ES-I3 (cell line): Measurements from ENCODE around the gene RER1.

ENCODE experiments used
- H3K36me3 ChIP-seq: 2 replicates; pipeline ENCODE4 v1.6.1; 2013; ENCODE audit warnings: mild to moderate bottlenecking, low read length, control low read depth, moderate library complexity; ENCODE audit not compliant: insufficient read depth
- H3K4me1 ChIP-seq: 2 replicates; pipeline ENCODE4 v1.6.1; 2013; ENCODE audit warnings: mild to moderate bottlenecking, control low read depth, low read length; ENCODE audit not compliant: insufficient read depth
- H3K9ac ChIP-seq: 2 replicates; pipeline ENCODE4 v1.6.1; 2013; ENCODE audit warnings: low read depth, mild to moderate bottlenecking, low read length, moderate library complexity
- H3K9me3 ChIP-seq: 2 replicates; pipeline ENCODE4 v1.6.1; 2013; ENCODE audit warnings: mild to moderate bottlenecking, low read length, moderate library complexity; ENCODE audit not compliant: control insufficient read depth, insufficient read depth

The RER1 gene

DNA sequence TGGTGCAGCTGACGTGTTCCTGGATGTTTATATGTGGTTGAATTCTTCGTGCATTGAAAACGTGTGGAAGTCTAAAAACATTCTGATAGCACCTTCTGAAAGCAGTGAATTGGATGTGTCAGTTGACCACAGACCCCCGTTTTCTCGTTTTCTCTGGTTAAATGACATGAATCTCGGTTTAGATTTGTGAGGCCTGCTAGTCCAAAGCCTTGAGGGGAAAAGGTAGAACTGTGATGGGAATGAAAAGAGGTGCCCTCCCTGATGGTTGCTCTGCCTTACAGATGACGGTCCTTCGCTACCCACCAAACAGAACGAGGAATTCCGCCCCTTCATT is 8.9 kb downstream of the RER1 start:
- H3K36me3 ChIP-seq: peaks cover 14% of the 10 kb centered on the region
- H3K9ac ChIP-seq: no peak overlapping the region
- H3K9me3 ChIP-seq: no peaks in the 10 kb centered on the region
- no peaks in the 10 kb centered on the region for H3K4me1 ChIP-seq

DNA sequence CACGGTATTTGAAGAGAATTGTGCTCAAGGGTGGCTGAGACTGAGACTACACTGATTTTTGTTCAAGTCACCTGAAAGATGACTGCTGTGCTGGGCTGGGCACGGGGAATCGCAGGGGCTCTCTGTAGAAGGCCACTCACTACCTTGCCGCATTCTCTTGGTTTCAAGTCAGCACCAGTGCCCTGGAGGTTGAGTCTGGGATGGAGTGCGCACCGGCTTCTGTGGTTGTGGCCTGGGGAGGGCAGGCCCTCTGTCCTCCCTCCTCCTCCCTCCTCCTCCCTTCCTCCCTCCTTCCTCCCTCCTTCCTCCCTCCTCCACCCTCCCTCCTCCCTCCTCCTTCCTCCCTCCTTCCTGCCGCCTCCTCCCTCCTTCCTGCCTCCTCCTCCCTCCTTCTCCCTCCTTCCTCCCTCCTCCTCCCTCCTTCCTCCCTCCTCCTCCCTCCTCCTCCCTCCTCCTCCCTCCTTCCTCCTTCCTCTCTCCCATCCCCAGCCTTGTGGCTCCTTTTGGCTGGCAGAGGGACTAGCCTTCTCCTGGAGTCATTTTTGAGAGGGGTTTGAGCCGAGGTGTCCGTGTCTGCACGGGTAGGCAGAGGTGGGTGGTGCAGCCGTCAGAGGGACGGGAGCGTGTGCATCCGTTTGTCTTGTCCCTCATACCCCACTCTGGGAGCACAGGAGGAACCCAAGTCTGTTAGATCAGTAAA is 9.5 kb downstream of the RER1 start:
- Histone ChIP-seq H3K4me1 (no peaks in the 10 kb centered on the region), H3K36me3 (peaks cover 16% of the 10 kb centered on the region), H3K9me3 (no peaks in the 10 kb centered on the region), H3K9ac (no peak overlapping the region)

DNA sequence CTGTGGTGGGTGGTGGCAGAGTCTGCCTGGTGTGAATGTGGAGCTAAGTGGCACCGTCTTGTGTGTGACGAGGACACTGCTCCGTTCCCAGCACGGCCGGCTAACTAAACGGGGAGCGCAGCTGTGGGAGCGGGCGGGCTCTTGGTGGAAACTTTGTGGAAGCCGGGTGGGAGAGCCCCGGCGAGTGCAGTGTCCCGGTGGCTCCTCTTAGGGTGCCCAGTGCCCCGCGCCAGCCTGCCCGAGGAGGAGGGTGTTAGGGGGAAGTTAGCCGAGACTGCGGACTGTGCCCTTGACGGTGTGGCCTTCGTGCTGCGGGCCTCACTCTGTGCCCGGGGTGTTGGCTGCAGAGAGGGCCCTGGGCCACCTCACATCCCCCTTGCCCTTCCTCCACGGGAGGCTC is 10.8 kb downstream of the RER1 start:
- H3K9me3 ChIP-seq: no peaks in the 10 kb centered on the region
- no peaks in the 10 kb centered on the region for H3K4me1 ChIP-seq
- peaks cover 16% of the 10 kb centered on the region for H3K36me3 ChIP-seq
- H3K9ac ChIP-seq: no peak overlapping the region

DNA sequence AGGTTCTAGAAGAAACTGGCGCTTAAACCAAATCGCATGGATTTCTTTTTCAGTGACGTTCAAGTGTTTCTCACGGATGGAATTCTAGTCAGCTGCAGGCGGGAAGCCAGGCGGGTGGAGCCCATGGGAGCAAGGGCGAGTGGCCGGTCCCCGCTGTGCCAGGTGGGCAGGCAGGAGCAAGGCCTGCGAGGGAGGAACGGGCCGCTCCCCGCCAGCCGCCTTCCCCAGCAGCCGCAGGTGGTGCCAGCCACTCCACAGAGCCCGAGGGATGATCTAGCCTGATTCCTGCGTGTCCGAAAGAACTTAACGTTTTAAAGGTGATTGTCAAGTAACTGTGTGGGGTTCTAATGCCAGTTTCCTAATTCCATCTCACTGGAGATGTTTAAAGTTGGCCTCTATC is 11.6 kb downstream of the RER1 start:
- no peak overlapping the region for H3K9ac ChIP-seq
- peaks cover 12% of the 10 kb centered on the region for H3K36me3 ChIP-seq
- H3K4me1 ChIP-seq: no peaks in the 10 kb centered on the region
- no peaks in the 10 kb centered on the region for H3K9me3 ChIP-seq

DNA sequence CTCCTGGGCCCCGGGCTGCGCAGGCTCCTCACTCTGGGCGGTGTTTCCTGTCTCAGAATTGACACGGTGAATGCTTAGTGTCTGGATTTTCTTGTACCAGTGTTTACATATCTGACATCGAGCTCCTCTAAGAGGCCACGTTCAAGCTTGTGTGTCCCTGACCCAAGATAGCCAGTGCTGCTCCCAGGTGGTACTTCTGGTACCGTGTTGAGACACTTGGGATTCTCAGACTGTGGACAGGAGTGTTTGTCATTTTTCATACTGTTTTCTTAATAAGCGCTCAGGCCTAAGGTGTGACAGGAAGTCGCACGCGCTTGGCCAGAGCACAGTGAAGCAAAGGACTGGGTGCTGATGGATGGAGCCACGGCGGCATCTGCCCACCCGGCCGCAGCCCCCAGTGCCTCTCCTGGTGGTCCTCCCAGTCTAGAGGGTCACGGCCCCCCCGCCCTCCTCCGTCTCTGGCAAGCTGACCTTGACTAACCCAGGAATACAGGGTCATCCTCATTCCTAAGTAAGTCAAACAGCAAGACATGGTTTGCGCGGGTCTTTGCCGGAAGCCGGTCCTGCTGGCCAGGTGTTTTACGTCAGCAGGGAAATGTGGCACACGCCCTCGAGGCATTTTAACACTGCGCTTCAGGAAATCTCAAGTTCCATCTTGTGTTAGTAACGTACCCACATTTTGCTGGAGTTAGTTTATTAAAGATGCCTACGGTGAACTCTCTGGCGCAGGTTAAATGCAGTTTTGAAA is 12.7 kb downstream of the RER1 start:
- Histone ChIP-seq H3K4me1 (no peaks in the 10 kb centered on the region), H3K36me3 (peaks cover 12% of the 10 kb centered on the region), H3K9ac (no peak overlapping the region), H3K9me3 (no peaks in the 10 kb centered on the region)

DNA sequence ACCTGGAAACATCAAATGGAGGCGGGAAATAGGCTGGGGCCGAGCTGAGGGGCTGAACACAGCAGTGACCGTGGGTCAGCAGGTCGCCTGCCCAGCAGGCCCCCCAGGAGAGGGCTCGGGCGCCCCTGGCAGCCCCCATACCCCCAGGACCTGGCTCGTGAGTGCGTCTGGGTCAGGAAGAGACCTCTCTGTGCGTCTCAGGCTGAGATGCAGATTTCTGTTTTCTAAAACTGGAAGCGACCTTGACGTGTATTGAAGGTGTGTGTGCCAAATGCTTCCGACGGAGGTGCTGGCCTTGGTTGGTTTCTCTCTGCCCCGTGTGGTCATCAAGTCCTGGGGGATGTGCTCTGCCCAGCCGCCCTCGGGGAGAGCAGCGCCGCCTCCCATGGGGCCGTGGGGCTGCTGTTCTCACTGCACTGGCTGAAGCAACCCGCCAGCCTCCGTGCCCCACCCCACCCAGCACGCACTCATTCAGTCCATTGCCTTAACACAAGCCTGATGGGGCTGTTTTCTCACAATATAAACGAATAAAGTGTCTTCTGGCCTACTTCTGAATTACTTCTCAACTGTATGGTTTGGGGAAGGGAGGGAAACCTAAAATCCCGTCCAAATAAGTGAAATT is 13.4 kb downstream of the RER1 start:
- H3K4me1 ChIP-seq: no peaks in the 10 kb centered on the region
- H3K9ac ChIP-seq: no peak overlapping the region
- peaks cover 12% of the 10 kb centered on the region for H3K36me3 ChIP-seq
- no peaks in the 10 kb centered on the region for H3K9me3 ChIP-seq

DNA sequence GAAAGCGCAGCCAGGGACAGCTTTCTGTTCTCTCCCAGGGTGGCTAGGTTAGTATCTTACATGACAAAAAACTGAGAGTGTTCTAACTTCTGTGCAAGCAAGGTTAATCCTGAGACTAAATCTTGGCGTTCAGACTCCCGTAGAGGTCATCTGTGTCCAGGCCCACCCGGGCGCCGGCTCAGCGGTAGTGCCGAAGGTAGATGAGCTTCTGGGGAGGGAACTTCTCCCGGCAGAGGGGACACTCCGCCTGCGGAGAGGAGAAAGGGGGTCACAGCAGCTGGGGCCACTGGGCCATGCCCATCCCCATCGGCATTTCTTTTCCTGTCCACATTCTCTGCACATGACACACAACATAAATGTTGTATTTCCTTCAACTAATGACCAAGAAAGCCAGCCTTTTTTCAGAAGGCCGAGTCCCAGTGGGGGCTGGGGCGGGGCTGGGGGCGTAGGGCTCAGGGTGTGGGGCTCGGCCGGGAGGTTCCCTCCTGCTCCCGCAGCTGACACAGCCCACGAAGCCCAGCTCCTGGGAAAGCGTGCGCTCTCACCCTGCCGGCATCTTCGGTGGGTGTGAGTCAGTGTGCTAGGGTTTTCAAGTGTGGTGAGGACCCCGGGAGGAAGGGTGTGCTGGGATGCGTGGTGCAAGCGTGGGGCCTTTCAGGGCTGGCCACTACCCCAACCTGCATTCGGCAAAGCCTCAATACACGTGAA is 14.1 kb downstream of the RER1 start:
- Histone ChIP-seq H3K9me3 (no peaks in the 10 kb centered on the region), H3K4me1 (no peaks in the 10 kb centered on the region), H3K9ac (no peak overlapping the region), H3K36me3 (peaks cover 12% of the 10 kb centered on the region)

DNA sequence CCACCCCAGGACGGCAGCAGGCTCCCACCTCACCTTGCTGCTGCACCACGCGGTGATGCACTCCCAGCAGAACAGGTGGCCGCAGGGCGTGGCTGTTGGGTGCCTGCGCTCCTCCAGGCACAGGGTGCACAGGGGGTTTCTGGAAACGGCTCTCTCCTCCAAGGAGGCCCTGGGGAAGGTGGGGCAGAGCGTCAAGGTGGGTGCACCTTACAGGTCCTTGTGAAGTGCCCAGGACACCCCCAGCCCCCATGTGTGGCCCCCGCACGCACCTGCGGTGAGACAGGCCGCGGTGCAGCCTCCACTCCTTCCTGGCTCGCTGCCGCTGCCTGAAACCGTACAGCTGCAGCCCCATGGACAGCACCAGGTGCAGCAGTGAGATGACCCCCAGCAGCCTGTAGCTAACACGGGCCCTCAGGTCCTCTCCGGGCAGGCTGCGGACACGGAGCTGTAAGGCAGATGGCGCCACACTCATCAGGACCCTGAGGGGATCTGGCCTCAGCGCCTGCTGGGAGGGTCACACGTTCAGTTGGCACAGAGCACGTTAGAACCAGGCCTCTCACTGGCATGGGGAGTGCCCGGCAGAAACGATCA is 14.9 kb downstream of the RER1 start:
- Histone ChIP-seq H3K4me1 (no peaks in the 10 kb centered on the region), H3K9me3 (no peaks in the 10 kb centered on the region), H3K36me3 (peaks cover 9% of the 10 kb centered on the region), H3K9ac (no peak overlapping the region)

DNA sequence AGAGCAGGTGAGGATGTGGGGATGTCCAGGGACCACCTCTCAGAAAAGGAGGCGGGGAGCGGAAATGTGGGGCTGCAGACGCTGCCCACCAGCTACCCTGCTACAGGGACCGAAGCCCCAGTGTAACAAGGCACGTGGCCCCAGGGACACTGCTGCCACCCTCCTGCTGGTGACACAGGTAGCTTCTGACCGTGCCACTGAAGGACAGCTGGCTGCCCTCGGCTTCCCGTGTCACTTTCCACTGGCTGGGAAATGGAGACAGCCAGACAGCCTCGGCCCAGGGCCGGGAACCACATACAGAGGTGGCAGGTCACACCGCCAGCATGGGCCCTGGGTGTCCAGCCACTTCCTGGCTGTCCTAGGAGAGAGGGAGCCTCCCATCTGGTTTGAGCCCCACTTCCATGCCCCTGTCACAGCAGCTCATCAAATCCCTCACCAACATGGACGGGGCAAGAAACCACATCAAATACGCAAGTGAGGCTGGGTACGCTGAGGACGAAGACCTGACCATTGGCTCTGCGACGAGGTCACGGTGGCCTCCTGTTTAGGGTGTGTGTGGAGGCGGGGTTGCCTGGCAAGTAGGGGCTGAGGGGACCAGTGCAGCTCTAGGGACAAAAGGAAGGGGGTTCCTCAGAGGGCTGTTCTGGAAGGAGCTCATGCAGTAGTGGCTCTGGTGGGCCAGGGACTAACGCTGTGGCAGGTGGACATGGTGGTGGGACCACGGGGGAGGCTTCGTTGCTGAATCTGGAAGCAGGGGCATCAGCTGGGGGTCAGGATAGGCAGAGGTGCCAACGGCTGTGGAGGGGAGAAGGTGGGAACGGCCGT is 15.7 kb downstream of the RER1 start:
- Histone ChIP-seq H3K4me1 (no peaks in the 10 kb centered on the region), H3K9ac (no peak overlapping the region), H3K36me3 (peaks cover 9% of the 10 kb centered on the region), H3K9me3 (no peaks in the 10 kb centered on the region)

DNA sequence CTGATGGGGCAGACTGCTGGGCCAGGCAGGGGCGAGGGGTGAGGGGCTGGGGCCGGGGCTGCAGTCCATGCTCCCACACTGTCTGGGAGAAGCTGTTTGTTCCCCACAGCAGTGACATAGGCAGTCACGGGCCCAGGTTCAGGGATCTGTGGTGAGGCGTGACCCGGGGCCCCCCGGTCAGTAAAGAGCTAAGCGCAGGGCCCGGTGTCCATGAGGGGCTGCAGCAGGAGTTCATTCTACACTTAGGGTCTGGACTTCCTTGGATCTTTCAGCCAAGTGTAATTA is 16.3 kb downstream of the RER1 start:
- no peaks in the 10 kb centered on the region for H3K9me3 ChIP-seq
- H3K36me3 ChIP-seq: peaks cover 9% of the 10 kb centered on the region
- H3K9ac ChIP-seq: no peak overlapping the region
- no peaks in the 10 kb centered on the region for H3K4me1 ChIP-seq

DNA sequence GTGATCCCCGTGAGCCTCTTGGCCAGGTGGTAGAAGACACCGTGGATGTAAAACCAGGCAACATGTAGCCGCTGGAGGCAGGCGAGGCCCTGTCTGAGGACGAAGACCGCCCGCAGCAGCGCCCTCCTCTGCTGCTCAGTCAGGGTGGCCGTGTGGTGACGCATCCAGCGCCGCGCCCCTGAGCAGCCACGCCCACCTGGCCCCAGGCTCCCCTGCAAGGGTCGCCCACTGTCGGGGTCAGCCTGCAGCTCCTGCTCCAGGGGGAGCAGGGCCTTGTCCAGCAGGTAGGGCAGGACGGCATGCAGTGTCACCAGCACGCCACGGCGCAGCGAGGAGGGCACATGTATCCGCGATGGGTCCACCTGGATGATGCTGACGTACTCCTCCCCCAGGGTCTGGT is 16.8 kb downstream of the RER1 start:
- Histone ChIP-seq H3K9me3 (no peaks in the 10 kb centered on the region), H3K4me1 (no peaks in the 10 kb centered on the region; the same call in 1 of the 2 replicates), H3K9ac (no peak overlapping the region), H3K36me3 (peaks cover 9% of the 10 kb centered on the region)

DNA sequence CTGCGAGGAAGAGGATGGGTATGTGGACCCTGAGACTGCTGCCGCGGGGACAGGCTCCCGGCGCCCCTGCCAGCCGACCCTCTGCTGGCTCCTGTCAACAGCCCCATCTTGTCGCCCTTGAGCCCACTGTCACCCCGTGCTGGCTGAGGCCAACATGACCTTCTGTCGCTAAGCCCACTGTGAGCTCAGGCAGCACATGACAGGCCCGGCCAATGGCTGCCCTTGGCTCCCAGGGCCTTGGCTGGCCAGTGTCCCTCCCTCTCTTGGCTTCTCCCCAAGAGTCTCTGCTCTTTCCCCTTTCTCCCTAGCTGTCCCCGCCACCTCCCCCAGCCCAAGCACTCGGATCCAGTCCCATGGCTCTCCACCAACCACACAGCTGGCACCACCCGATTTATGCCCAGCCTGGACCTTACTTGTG is 17.2 kb downstream of the RER1 start:
- Histone ChIP-seq H3K9me3 (no peaks in the 10 kb centered on the region), H3K9ac (no peak overlapping the region), H3K36me3 (peaks cover 9% of the 10 kb centered on the region), H3K4me1 (no peaks in the 10 kb centered on the region; the same call in 1 of the 2 replicates)

DNA sequence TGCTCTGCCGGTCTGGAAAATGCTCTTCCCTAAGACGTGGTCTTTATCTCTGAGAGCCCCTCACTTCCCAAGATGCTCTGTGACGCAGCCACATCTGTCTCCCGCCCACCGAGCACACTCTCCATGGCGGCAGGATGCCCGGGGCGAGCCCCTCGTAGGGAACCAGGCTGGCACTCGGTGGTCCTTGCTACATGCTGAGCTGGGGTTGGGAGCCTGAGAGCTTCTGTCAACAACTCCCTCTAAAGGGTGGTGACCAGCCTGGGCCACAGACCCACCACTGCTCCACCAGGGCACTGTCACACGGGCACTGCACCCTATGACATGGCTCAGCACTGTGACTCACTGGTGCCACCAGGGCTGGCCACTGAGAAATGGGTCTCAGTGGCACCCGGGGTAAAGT is 18.1 kb downstream of the RER1 start:
- Histone ChIP-seq H3K4me1 (no peaks in the 10 kb centered on the region; the same call in 1 of the 2 replicates), H3K9ac (no peak overlapping the region), H3K9me3 (no peaks in the 10 kb centered on the region), H3K36me3 (peaks cover 9% of the 10 kb centered on the region)
